Neural cell (in vitro differentiated cells): ENCODE data around the gene CDO1. TPM values are rescaled to one million over a fixed set of nuclear protein-coding genes. Genes with fewer than 3 reads are reported as not detected.

Source experiments
- H2AFZ ChIP-seq: fragments of 200-600, 300-800 bp; sonication (generic), shearing (Covaris generic); 2 replicates; pipeline ENCODE4 v1.6.0; 2014; ENCODE audit warnings: low read depth, mild to moderate bottlenecking, antibody characterized with exemption, low read length, moderate library complexity
- H3F3A ChIP-seq: fragments of 200-600 bp; shearing (Covaris generic); 2 replicates; pipeline ENCODE4 v1.6.1; 2016; ENCODE audit warnings: mild to moderate bottlenecking, moderate library complexity, mixed read lengths, antibody characterized with exemption, low read length; ENCODE audit not compliant: insufficient read depth, poor library complexity, severe bottlenecking
- H3K27ac ChIP-seq: fragments of 200-600, 300-800 bp; sonication (generic), shearing (Covaris generic); 2 replicates; pipeline ENCODE4 v1.5.1; 2014; ENCODE audit warnings: mild to moderate bottlenecking, low read length, moderate library complexity
- H3K27me3 ChIP-seq: fragments of 300-800, 200-600 bp; sonication (generic), shearing (Covaris generic); 2 replicates; pipeline ENCODE4 v1.6.0; 2014; ENCODE audit warnings: mild to moderate bottlenecking, low read depth, low read length, moderate library complexity; ENCODE audit not compliant: insufficient read depth
- H3K36me3 ChIP-seq: fragments of 300-800, 200-600 bp; sonication (generic), shearing (Covaris generic); 2 replicates; pipeline ENCODE4 v1.5.1; 2014; ENCODE audit warnings: mild to moderate bottlenecking, antibody characterized with exemption, low read length, moderate library complexity; ENCODE audit not compliant: insufficient read depth
- H3K4me2 ChIP-seq: fragments of 300-800, 200-600 bp; sonication (generic), shearing (Covaris generic); 2 replicates; pipeline ENCODE4 v1.6.0; 2014; ENCODE audit warnings: mild to moderate bottlenecking, low read length
- H3K4me3 ChIP-seq: fragments of 300-800, 200-600 bp; sonication (generic), shearing (Covaris generic); 2 replicates; pipeline ENCODE4 v1.5.1; 2014; ENCODE audit warnings: mild to moderate bottlenecking, low read length, moderate library complexity
- H3K79me2 ChIP-seq: fragments of 200-600 bp; shearing (Covaris generic); replicated peaks from 2 replicates; pipeline ENCODE4 v1.6.0; 2014; ENCODE audit warnings: mild to moderate bottlenecking, low read length, moderate library complexity; ENCODE audit not compliant: insufficient read depth
- H3K9ac ChIP-seq: fragments of 300-800, 200-600 bp; sonication (generic), shearing (Covaris generic); 2 replicates; pipeline ENCODE4 v1.6.1; 2016; ENCODE audit warnings: mild to moderate bottlenecking, low read length, mixed read lengths
- H3K9me2 ChIP-seq: fragments of 200-600 bp; shearing (Covaris generic); 2 replicates; pipeline ENCODE4 v1.6.1; 2016; ENCODE audit warnings: mild to moderate bottlenecking, low read length, mixed read lengths; ENCODE audit not compliant: insufficient read depth
- H3K9me3 ChIP-seq: fragments of 200-600, 300-800 bp; sonication (generic), shearing (Covaris generic); 2 replicates; pipeline ENCODE4 v1.6.1; 2016; ENCODE audit warnings: mild to moderate bottlenecking, mixed run types, low read length, moderate library complexity, mixed read lengths
- H4K20me1 ChIP-seq: fragments of 200-600 bp; shearing (Covaris generic); 2 replicates; pipeline ENCODE4 v1.6.1; 2016; ENCODE audit warnings: mild to moderate bottlenecking, mixed run types; ENCODE audit not compliant: insufficient read depth
- CTCF ChIP-seq: fragments of 450-650 bp; IDR thresholded peaks from 2 replicates; pipeline ENCODE4 v1.5.1; 2014; ENCODE audit warnings: antibody characterized with exemption, mild to moderate bottlenecking, moderate library complexity; ENCODE audit not compliant: poor library complexity, severe bottlenecking
- EP300 ChIP-seq: fragments of 450-650 bp; conservative IDR thresholded peaks from 2 replicates; pipeline ENCODE4 v1.6.1; 2014; ENCODE audit warnings: antibody characterized with exemption, mild to moderate bottlenecking, moderate library complexity; ENCODE audit not compliant: poor library complexity, severe bottlenecking
- EZH2 ChIP-seq: fragments of 200-600, 300-800 bp; shearing (Covaris generic), sonication (generic); IDR thresholded peaks from 2 replicates; pipeline ENCODE4 v1.6.1; 2014; ENCODE audit warnings: antibody characterized with exemption, low read length, borderline replicate concordance, mild to moderate bottlenecking; ENCODE audit not compliant: insufficient read depth, poor library complexity, severe bottlenecking
- MXI1 ChIP-seq: fragments of 450-650 bp; conservative IDR thresholded peaks from 2 replicates; pipeline ENCODE4 v1.6.1; 2014; ENCODE audit warnings: antibody characterized with exemption, mild to moderate bottlenecking; ENCODE audit not compliant: poor library complexity, severe bottlenecking
- POLR2AphosphoS5 ChIP-seq: IDR thresholded peaks from 2 replicates; pipeline ENCODE4 v1.6.1; 2012
- RAD21 ChIP-seq: fragments of 450-650 bp; conservative IDR thresholded peaks from 2 replicates; pipeline ENCODE4 v1.6.1; 2014; ENCODE audit warnings: antibody characterized with exemption, mild to moderate bottlenecking, moderate library complexity
- REST ChIP-seq: IDR thresholded peaks from 2 replicates; pipeline ENCODE4 v1.6.1; 2012; ENCODE audit warnings: borderline replicate concordance
- SMC3 ChIP-seq: fragments of 450-650 bp; conservative IDR thresholded peaks from 2 replicates; pipeline ENCODE4 v1.6.1; 2014; ENCODE audit warnings: antibody characterized with exemption, mild to moderate bottlenecking, moderate library complexity; ENCODE audit not compliant: poor library complexity
- TAF1 ChIP-seq: IDR thresholded peaks from 2 replicates; pipeline ENCODE4 v1.6.1; 2012; ENCODE audit warnings: low read depth
- polyA plus RNA-seq: library from polyadenylated mRNA; depleted of rRNA; stranded (reverse); fragments of >200 nt; gene quantifications from 2 replicates; pipeline ENCODE4 v1.2.3, GENCODE V29; 2014

The CDO1 gene
- polyA plus RNA-seq, 1 donor from 2014 or later: 201 TPM

GRCh38 chr5:115813719-115814118 is 2.7 kb downstream of the CDO1 start:
- Histone ChIP-seq H3K9me2 (no peaks in the 10 kb centered on the region), H3K27ac (no peak overlapping the region), H4K20me1 (no peaks in the 10 kb centered on the region), H2AFZ (no peak overlapping the region), H3K27me3 (no peaks in the 10 kb centered on the region), H3K79me2 (peaks cover 24% of the 10 kb centered on the region), H3K36me3 (peaks cover 9% of the 10 kb centered on the region), H3K4me2 (peak overlapping the region; percentile 91), H3K9ac (no peak overlapping the region), H3K9me3 (no peaks in the 10 kb centered on the region), H3K4me3 (peak overlapping the region; percentile 84), H3F3A (no peaks in the 10 kb centered on the region)
- TF ChIP-seq EP300: no peak
- TF ChIP-seq CTCF: no peak
- TF ChIP-seq TAF1: no peak
- no peak for TF ChIP-seq MXI1
- TF ChIP-seq SMC3: no peak
- TF ChIP-seq EZH2: no peak
- TF ChIP-seq RAD21: no peak
- TF ChIP-seq REST: no peak
- no peak for TF ChIP-seq POLR2AphosphoS5

- Histone ChIP-seq H3K27ac (no peak overlapping the region), H4K20me1 (no peaks in the 10 kb centered on the region), H3K9me3 (no peaks in the 10 kb centered on the region), H3K4me2 (peak overlapping the region; percentile 44), H3K9ac (no peak overlapping the region), H3K4me3 (peak overlapping the region; percentile 17), H3K79me2 (peaks cover 24% of the 10 kb centered on the region), H2AFZ (no peak overlapping the region), H3K9me2 (no peaks in the 10 kb centered on the region), H3F3A (no peaks in the 10 kb centered on the region), H3K36me3 (peaks cover 9% of the 10 kb centered on the region), H3K27me3 (no peaks in the 10 kb centered on the region)
- TF ChIP-seq MXI1 (no peak), RAD21 (no peak), CTCF (no peak)
Observed at GRCh38 chr5:115812372-115812771, 4.1 kb downstream of the CDO1 start.
